Body of pancreas (tissue), 4 donors: ENCODE data around the gene RBM47. TPM values are rescaled to one million over a fixed set of nuclear protein-coding genes. Genes with fewer than 3 reads are reported as not detected.

Experiments used
- ATAC-seq: fragments of 150-250 bp; one replicate; pipeline ENCODE4 v1.9.1; 2016
- DNase-seq, 4 donors: peaks; one replicate each; pipeline ENCODE4 v3.0.0-alpha.2; 2019
- H3K27ac ChIP-seq, 4 donors: fragments of 200-600 bp; sonication (generic); 1 replicate in 3 of 4; 2 replicates in 1 of 4; pipeline versions ENCODE4 v1.5.1 to v1.6.1; 2016 to 2019; ENCODE audit warnings: mild to moderate bottlenecking in 1 of 4, mixed read lengths in 1 of 4, moderate library complexity in 1 of 4
- H3K27me3 ChIP-seq, 2 donors: fragments of 200-600 bp; sonication (generic); one replicate each; pipeline ENCODE4 v1.6.0; 2016; ENCODE audit warnings: mild to moderate bottlenecking in 1 of 2
- H3K36me3 ChIP-seq, 2 donors: fragments of 200-600 bp; sonication (generic); replicated peaks in 1 of 2; 2 replicates each; pipeline ENCODE4 v1.5.1; 2016; ENCODE audit warnings: low read depth in 2 of 2; ENCODE audit not compliant: insufficient read depth in 1 of 2
- H3K4me1 ChIP-seq: fragments of 200-600 bp; sonication (generic); one replicate; pipeline ENCODE4 v1.6.0; 2016
- H3K4me3 ChIP-seq, 2 donors: fragments of 200-600 bp; sonication (generic); 1 replicate in 1 of 2; 2 replicates in 1 of 2; pipeline ENCODE4 v1.5.1; 2016 to 2019
- H3K9me3 ChIP-seq, 3 donors: fragments of 200-600 bp; sonication (generic); 1 replicate in 2 of 3; 2 replicates in 1 of 3; pipeline ENCODE4 v1.5.1; 2016
- POLR2A ChIP-seq, 3 donors: fragments of 450-650 bp; IDR thresholded peaks; one replicate each; pipeline ENCODE4 v1.6.1; 2016; ENCODE audit warnings: antibody characterized with exemption in 3 of 3, mild to moderate bottlenecking in 2 of 3
- WGBS, 2 donors: methylation state at CpG; one replicate each; pipeline ENCODE4 v1.1.5; 2017; 5-methylcytosine and 5-hydroxymethylcytosine counted together
- intact Hi-C: fragments of 100-400 bp; cut with DNase I; formaldehyde crosslinking; loops from one replicate; pipeline ENCODE4 v1.15.1; 2023
- total RNA-seq, 2 donors: library from RNA; depleted of rRNA; stranded (reverse); fragments of >200 nt; gene quantifications; one replicate each; pipeline ENCODE4 v1.1.0, GENCODE V29; 2016
- TF ChIP-seq, protein P1 (sequence below), 7 experiments: fragments of 450-650 bp in 4 of 7; fragments of 200-600 bp in 3 of 7; sonication (generic) in 3 of 7; IDR thresholded peaks; one replicate each; pipeline ENCODE4 v1.5.1; 2016 to 2019; ENCODE audit warnings: antibody characterized with exemption in 7 of 7

The RBM47 gene
- total RNA-seq, 2 donors from 2014 or later, result 79.9 to 99.5 TPM

DNA sequence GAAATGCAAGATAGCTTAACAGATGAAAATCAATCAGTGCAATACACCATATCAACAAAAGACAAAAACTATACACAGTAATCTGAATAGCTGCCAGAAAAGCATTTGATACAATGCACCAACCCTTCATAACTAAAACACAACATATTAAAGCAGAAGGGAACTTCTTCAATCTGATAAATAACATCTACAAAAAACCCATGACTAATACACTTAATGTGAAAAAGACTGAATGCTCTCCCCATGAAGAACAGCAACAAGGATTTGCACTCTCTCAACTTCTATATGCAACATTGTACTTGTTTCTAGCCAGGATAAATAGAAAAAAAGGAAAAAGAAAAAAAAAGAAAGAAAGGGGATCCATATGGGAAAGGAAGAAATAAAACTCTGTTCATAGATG lies 139.7 kb downstream of the RBM47 start:
- H3K4me1 ChIP-seq, result peaks cover 86% of the 10 kb centered on the region
- intact Hi-C loops, result no loop called here

DNA sequence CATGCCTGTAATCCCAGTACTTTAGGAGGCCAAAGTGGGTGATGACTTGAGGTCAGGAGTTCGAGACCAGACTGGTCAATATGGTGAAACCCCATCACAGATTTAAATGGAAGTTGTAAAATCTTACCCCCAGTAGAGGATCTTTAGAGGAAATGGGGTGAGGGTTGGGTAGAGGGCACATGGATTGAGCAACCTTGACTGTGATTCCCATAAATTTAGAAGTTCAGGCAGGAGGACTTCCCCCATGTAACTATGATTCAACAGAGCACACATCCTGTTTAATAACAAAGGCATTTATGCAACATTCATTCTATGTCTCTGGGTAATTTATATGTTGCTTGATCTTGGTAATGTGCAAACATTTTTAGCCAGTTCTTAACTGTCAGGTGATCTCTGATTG lies 143.1 kb downstream of the RBM47 start:
- intact Hi-C loops, result no loop called here
- DNase-seq, result no peak
- peaks cover 81% of the 10 kb centered on the region for H3K4me1 ChIP-seq

More for the DNA sequence above, 139.7 kb downstream of the RBM47 start:
- DNase-seq (no peak), ATAC-seq (no peak)
- peak overlapping the region in 1 of 4 donors; percentile 73 for H3K27ac ChIP-seq
- H3K4me3 ChIP-seq, result no peak overlapping the region
- TF ChIP-seq, protein P1, sequence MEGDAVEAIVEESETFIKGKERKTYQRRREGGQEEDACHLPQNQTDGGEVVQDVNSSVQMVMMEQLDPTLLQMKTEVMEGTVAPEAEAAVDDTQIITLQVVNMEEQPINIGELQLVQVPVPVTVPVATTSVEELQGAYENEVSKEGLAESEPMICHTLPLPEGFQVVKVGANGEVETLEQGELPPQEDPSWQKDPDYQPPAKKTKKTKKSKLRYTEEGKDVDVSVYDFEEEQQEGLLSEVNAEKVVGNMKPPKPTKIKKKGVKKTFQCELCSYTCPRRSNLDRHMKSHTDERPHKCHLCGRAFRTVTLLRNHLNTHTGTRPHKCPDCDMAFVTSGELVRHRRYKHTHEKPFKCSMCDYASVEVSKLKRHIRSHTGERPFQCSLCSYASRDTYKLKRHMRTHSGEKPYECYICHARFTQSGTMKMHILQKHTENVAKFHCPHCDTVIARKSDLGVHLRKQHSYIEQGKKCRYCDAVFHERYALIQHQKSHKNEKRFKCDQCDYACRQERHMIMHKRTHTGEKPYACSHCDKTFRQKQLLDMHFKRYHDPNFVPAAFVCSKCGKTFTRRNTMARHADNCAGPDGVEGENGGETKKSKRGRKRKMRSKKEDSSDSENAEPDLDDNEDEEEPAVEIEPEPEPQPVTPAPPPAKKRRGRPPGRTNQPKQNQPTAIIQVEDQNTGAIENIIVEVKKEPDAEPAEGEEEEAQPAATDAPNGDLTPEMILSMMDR (IDR thresholded peaks at IDR 0.05), result no peak
- no peak for TF ChIP-seq POLR2A (IDR thresholded peaks at IDR 0.05)
- H3K27me3 ChIP-seq, result no peaks in the 10 kb centered on the region
- H3K9me3 ChIP-seq, result no peaks in the 10 kb centered on the region
- H3K36me3 ChIP-seq, result no peaks in the 10 kb centered on the region

DNA sequence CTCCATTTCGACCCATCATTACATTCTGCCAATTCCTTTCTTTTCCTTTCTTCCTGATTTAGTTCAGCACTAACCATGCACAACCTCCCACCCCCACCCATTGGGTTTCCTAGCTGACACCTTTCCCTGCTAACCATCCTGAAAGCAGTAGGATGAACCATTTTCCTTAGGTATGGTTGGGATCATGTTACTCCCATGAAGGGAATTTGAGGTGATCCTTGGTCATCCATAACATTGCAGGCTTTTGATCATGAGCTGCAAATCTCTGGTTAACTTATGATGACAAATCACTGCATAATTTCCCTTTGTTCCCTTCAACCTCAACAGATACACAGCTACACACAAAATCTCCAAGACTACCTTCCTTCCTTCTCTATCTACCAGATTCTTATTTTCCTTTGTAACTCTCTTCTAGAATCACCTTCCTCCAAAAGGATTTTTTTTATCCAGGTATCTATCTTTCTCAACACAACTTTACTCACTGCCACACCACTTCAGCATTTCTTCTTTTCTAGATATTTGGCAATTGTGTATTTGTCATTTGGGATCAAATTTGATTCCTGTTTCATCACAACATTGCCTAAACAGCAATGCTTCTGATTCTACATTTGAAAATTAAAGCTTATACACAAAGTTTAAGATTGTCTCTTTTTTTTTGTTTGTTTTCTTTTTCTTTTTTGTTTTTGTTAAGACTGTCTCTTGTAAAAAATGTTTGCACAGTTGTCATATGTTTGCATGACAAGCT lies 145.1 kb downstream of the RBM47 start:
- H3K36me3 ChIP-seq, result no peaks in the 10 kb centered on the region
- H3K9me3 ChIP-seq, result peaks cover 0 to 5% (median 0%) of the 10 kb centered on the region in 3 donors
- DNase-seq, result no peak
- no peak overlapping the region for H3K27ac ChIP-seq
- no peaks in the 10 kb centered on the region for H3K27me3 ChIP-seq
- TF ChIP-seq, protein P1 (IDR thresholded peaks at IDR 0.05), result no peak
- intact Hi-C loops, result no loop called here
- 86 to 89% methylated on average over 1 of the region's 1 CpG for WGBS, 2 donors
- no peak for ATAC-seq
- peaks cover 74% of the 10 kb centered on the region for H3K4me1 ChIP-seq
- H3K4me3 ChIP-seq, result no peak overlapping the region

More for the DNA sequence above, 143.1 kb downstream of the RBM47 start:
- TF ChIP-seq, protein P1 (IDR thresholded peaks at IDR 0.05), result no peak
- no peak for TF ChIP-seq POLR2A (IDR thresholded peaks at IDR 0.05)
- H3K36me3 ChIP-seq, result no peaks in the 10 kb centered on the region
- H3K9me3 ChIP-seq, result peaks cover 0 to 5% (median 0%) of the 10 kb centered on the region in 3 donors
- peak overlapping the region in 2 of 4 donors; percentile 1 to 20 for H3K27ac ChIP-seq
- H3K27me3 ChIP-seq, result no peaks in the 10 kb centered on the region
- ATAC-seq, result no peak
- no peak overlapping the region for H3K4me3 ChIP-seq
- WGBS, 2 donors, result 78 to 100% methylated on average over 1 of the region's 1 CpG

DNA sequence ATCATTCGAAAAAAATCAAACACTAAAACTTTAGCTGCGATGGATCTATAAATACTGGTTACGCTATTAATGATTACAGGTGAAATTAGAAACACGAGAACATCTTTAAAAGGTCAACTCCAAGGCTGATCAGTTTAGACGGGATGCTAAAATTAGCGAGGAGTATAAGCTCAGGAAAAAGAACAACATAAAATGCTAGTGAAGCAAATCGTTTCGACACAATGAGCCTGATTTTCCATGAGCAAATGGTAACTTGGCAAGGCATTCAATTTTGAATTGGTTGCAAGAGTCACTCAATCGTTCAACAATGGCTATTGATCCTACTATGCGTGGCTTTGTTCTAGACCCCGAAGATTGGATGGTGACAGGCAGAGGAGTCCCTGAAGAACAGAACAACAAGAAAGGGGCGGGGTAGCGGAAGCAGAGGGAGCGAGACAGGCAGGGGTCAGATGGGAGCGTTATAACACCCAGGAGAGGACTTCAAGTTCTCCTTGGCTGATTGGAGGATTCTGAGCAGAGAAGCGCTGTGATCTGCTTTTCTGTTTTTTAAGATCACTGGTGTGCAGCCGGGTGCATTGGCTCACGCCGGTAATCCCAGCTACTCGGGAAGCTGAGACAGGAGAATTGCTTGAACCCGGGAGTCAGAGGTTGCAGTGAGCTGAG lies 146.5 kb downstream of the RBM47 start:
- DNase-seq, result no peak
- 62 to 64% methylated on average over 21 of the region's 21 CpGs for WGBS, 2 donors
- intact Hi-C loops, result no loop called here

More for the DNA sequence above, 146.5 kb downstream of the RBM47 start:
- TF ChIP-seq, protein P1 (IDR thresholded peaks at IDR 0.05), result no peak
- no peak for TF ChIP-seq POLR2A (IDR thresholded peaks at IDR 0.05)
- ATAC-seq, result peak; percentile 38
- peaks cover 0 to 5% (median 0%) of the 10 kb centered on the region in 3 donors for H3K9me3 ChIP-seq
- H3K27ac ChIP-seq, result peak overlapping the region in 3 of 4 donors; percentile 23 to 37 (median 24)
- H3K4me3 ChIP-seq, result no peak overlapping the region
- no peaks in the 10 kb centered on the region for H3K36me3 ChIP-seq
- H3K4me1 ChIP-seq, result peaks cover 69% of the 10 kb centered on the region
- no peaks in the 10 kb centered on the region for H3K27me3 ChIP-seq
